ENCODE measurements around the gene PCDH9.

Gene PCDH9

GRCh38 chr13:67225252-67226159, 4.6 kb downstream of the PCDH9 start:
- no peak for DNase-seq (ENCODE audit: low read depth)

- DNase-seq (ENCODE audit: low read depth) = peak; percentile 29
Observed at GRCh38 chr13:67224148-67224846, 5.8 kb downstream of the PCDH9 start.

- DNase-seq (ENCODE audit: low read depth) = no peak
Observed at GRCh38 chr13:67223742-67224141, 6.4 kb downstream of the PCDH9 start.

GRCh38 chr13:67223024-67223423, 7.1 kb downstream of the PCDH9 start:
- no peak for DNase-seq (ENCODE audit: low read depth)

GRCh38 chr13:67221630-67222226, 8.4 kb downstream of the PCDH9 start:
- no peak for DNase-seq (ENCODE audit: low read depth)

- DNase-seq (ENCODE audit: low read depth) = no peak
Observed at GRCh38 chr13:67219113-67219512, 11.0 kb downstream of the PCDH9 start.

GRCh38 chr13:67217880-67218279, 12.3 kb downstream of the PCDH9 start:
- no peak for DNase-seq (ENCODE audit: low read depth)

- no peak for DNase-seq (ENCODE audit: low read depth)
Observed at GRCh38 chr13:67216864-67217263, 13.3 kb downstream of the PCDH9 start.

GRCh38 chr13:67210208-67210607, 19.9 kb downstream of the PCDH9 start:
- no peak for DNase-seq (ENCODE audit: low read depth)

GRCh38 chr13:67208552-67208951, 21.6 kb downstream of the PCDH9 start:
- no peak for DNase-seq (ENCODE audit: low read depth)

- no peak for DNase-seq (ENCODE audit: low read depth)
Observed at GRCh38 chr13:67204764-67205163, 25.4 kb downstream of the PCDH9 start.

GRCh38 chr13:67200605-67201004, 29.5 kb downstream of the PCDH9 start:
- no peak for DNase-seq (ENCODE audit: low read depth)

- no peak for DNase-seq (ENCODE audit: low read depth)
Observed at GRCh38 chr13:67200183-67200582, 30.0 kb downstream of the PCDH9 start.

- no peak for DNase-seq (ENCODE audit: low read depth)
Observed at GRCh38 chr13:67197704-67198103, 32.4 kb downstream of the PCDH9 start.

- no peak for DNase-seq (ENCODE audit: low read depth)
Observed at GRCh38 chr13:67193979-67194378, 36.2 kb downstream of the PCDH9 start.

GRCh38 chr13:67192751-67193150, 37.4 kb downstream of the PCDH9 start:
- no peak for DNase-seq (ENCODE audit: low read depth)

GRCh38 chr13:67186995-67187569, 43.1 kb downstream of the PCDH9 start:
- DNase-seq (ENCODE audit: low read depth) = no peak

- no peak for DNase-seq (ENCODE audit: low read depth)
Observed at GRCh38 chr13:67184247-67184646, 45.9 kb downstream of the PCDH9 start.

GRCh38 chr13:67183151-67183550, 47.0 kb downstream of the PCDH9 start:
- DNase-seq (ENCODE audit: low read depth) = no peak

- no peak for DNase-seq (ENCODE audit: low read depth)
Observed at GRCh38 chr13:67175836-67176459, 54.2 kb downstream of the PCDH9 start.

- DNase-seq (ENCODE audit: low read depth) = no peak
Observed at GRCh38 chr13:67168384-67168783, 61.8 kb downstream of the PCDH9 start.

- DNase-seq (ENCODE audit: low read depth) = no peak
Observed at GRCh38 chr13:67167420-67167819, 62.7 kb downstream of the PCDH9 start.
